Uterus (tissue), 2 donors: ENCODE results near the gene LIPN.

ENCODE experiments used
- POLR2A ChIP-seq, 2 donors: fragments of 450-650 bp; IDR thresholded peaks; one replicate each; pipeline ENCODE4 v1.6.1; 2016; ENCODE audit warnings: antibody characterized with exemption in 2 of 2, mild to moderate bottlenecking in 1 of 2, moderate library complexity in 1 of 2
- TF ChIP-seq, protein P1 (sequence below), 4 experiments: fragments of 200-600 bp in 2 of 4; fragments of 450-650 bp in 2 of 4; sonication (generic) in 2 of 4; IDR thresholded peaks; one replicate each; pipeline ENCODE4 v1.5.1; 2016 to 2019; ENCODE audit warnings: antibody characterized with exemption in 4 of 4, mild to moderate bottlenecking in 2 of 4, moderate library complexity in 1 of 4

- TF ChIP-seq, protein P1, sequence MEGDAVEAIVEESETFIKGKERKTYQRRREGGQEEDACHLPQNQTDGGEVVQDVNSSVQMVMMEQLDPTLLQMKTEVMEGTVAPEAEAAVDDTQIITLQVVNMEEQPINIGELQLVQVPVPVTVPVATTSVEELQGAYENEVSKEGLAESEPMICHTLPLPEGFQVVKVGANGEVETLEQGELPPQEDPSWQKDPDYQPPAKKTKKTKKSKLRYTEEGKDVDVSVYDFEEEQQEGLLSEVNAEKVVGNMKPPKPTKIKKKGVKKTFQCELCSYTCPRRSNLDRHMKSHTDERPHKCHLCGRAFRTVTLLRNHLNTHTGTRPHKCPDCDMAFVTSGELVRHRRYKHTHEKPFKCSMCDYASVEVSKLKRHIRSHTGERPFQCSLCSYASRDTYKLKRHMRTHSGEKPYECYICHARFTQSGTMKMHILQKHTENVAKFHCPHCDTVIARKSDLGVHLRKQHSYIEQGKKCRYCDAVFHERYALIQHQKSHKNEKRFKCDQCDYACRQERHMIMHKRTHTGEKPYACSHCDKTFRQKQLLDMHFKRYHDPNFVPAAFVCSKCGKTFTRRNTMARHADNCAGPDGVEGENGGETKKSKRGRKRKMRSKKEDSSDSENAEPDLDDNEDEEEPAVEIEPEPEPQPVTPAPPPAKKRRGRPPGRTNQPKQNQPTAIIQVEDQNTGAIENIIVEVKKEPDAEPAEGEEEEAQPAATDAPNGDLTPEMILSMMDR (IDR thresholded peaks at IDR 0.05), result no peak
- TF ChIP-seq POLR2A (IDR thresholded peaks at IDR 0.05), result no peak
Measured at GRCh38 chr10:88828310-88828709, 68.5 kb downstream of the LIPN start.
